Measurements from ENCODE around the gene MYCN.
"Not testable (repeated sequence)": the region's sequence is repeated elsewhere in the genome, so short reads cannot be mapped to it uniquely, and the experiment has no call there.

The MYCN gene

GRCh38 chr2:15907461-15908324, 32.7 kb upstream of the MYCN start:
- in situ Hi-C loops (cut with HindIII; ENCODE audit: low sequenced_read_pairs): no loop called here

DNA sequence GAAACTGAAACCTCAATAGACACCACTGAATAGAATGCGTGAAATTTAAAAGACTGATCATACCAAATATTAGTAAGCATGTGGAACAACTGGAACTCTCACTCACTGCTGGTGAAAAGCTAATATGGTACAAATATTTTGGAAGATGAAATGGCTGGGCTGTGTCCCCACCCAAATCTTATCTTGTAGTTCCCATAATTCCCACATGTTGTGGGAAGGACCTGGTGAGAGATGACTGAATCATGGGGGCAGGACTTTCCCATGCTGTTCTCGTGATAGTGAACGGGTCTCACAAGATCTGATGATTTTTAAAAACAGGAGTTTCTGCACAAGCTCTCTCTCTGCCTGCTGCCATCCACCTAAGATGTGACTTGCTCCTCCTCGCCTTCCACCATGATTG, 32.0 kb upstream of the MYCN start:
- in situ Hi-C loops (cut with HindIII; ENCODE audit: low sequenced_read_pairs): no loop called here

- in situ Hi-C loops (cut with HindIII; ENCODE audit: low sequenced_read_pairs): no loop called here
These were observed 31.2 kb upstream of the MYCN start for GRCh38 chr2:15909157-15909556.

GRCh38 chr2:15909736-15910135, 30.6 kb upstream of the MYCN start:
- in situ Hi-C loops (cut with HindIII; ENCODE audit: low sequenced_read_pairs): no loop called here

GRCh38 chr2:15911270-15911669, 29.1 kb upstream of the MYCN start:
- in situ Hi-C loops (cut with HindIII; ENCODE audit: low sequenced_read_pairs): not testable (repeated sequence)

GRCh38 chr2:15911686-15912085, 28.7 kb upstream of the MYCN start:
- in situ Hi-C loops (cut with HindIII; ENCODE audit: low sequenced_read_pairs): no loop called here

GRCh38 chr2:15912203-15912602, 28.1 kb upstream of the MYCN start:
- in situ Hi-C loops (cut with HindIII; ENCODE audit: low sequenced_read_pairs): no loop called here

DNA sequence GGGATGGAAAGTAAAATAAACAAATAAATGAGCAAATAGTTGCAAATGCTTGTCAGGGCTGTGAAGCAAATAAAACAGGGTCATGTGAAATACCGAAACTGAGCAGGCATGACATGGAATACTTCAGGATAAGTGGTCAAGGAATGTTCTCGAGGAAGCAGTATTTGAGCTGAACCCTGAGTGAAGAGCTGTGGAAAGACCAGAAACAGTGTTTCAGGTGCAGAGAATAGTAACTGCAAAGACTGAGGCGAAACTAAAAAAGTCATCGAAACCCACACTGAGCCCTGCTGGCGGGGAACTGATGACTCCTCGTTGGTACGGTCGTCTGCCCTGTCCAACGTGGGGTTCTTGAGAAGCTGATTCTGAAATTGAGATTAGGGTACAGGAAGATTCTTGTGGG, 27.2 kb upstream of the MYCN start:
- in situ Hi-C loops (cut with HindIII; ENCODE audit: low sequenced_read_pairs): no loop called here

- in situ Hi-C loops (cut with HindIII; ENCODE audit: low sequenced_read_pairs): no loop called here
These were observed 25.6 kb upstream of the MYCN start for GRCh38 chr2:15914596-15915385.

DNA sequence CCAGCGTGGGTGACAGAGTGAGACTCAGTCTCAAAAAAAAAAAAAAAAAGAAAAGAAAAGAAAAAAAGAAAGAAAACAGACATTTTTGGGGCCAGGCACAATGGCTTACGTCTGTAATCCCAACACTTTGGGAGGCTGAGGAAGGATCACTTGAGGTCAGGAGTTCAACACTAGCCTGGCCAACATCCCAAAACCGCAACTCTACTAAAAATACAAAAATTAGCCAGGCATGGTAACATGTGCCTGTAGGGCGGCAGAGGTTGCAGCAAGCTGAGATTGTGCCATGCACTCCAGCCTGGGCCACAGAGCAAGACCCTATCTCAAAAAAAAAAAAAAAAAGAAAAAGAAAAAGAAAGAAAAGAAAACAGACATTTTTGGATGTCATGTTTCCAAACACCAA, 24.8 kb upstream of the MYCN start:
- in situ Hi-C loops (cut with HindIII; ENCODE audit: low sequenced_read_pairs): not testable (repeated sequence)

DNA sequence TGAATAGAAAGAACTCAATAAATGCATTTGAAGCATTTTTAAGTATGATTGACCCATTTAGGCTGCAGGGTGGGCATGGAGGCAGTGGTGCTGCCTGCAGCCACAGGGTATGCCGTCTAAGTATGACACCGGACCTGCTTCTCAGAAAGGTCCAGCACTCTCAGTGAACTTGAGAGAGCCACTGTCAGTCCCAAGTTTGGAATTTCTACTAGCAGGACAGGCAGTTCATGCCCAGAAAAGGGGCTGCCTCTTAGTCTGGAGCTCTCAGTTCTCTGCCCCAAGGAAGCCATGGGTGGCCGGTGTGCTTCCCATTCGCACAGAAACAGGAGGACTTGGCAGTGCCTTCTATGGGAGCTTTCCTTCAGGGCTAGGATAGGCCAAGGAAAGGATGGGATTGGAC, 24.0 kb upstream of the MYCN start:
- in situ Hi-C loops (cut with HindIII; ENCODE audit: low sequenced_read_pairs): no loop called here

DNA sequence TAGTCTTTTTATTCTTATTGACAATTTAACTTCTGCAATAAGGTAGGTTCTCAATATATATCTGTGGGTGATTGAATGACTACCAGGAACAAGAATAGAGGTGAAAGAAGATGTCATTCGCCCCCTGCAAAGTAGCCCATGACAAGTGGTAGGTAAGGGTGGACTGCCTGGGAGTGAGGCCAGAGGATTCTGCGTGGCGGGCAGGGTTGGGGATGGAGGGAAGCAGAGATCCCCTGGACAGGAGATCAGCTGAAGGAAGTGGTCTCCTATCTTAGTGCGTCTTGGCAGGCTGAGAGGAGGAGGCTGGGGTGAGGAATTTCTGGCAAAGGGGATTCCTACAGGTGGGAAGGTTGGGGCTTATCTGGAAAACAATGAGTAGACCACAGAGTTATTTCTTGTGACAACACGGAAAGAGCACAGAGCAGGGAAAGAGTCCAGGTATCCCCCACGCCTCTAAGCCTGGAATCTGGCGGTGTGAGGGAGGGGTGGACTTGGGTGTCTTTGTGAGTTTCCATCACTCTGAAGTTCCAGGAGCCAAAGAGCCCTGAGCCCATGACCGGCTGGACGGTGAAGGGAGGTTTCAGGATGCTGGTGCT, 21.5 kb upstream of the MYCN start:
- in situ Hi-C loops (cut with HindIII; ENCODE audit: low sequenced_read_pairs): no loop called here

DNA sequence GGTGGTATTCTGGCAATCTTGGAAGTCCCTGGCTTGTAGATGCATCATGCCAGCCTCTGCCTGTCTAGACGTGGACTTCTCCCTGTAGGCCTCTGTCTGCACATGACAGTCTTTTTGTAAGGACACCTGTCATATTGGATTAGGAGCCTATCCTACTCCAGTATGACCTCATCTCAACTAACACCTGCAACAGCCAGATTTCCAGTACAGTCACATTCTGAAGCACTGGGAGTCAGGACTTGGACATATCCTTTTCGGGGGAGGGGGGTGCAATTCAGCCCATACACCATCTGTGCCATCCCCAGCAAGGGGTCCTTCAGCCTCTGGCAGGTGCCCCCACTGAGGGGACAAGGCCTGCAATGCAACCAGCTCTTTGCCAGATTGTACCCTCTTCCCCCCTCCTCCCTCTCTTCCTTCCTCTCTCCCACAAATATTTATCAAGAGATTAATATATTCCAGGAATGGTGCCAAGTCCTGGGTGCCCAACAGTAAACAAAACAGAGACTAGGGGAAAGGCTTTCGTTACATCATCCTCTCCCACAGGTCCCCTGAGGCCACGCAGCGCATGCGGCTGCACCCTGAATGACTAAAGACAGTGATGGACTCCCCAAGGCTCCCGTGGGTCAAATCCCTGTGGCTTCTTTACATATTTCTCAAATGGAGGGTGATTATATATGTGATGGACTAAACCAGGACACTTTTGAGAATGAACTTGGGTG, 20.5 kb upstream of the MYCN start:
- in situ Hi-C loops (cut with HindIII; ENCODE audit: low sequenced_read_pairs): no loop called here

DNA sequence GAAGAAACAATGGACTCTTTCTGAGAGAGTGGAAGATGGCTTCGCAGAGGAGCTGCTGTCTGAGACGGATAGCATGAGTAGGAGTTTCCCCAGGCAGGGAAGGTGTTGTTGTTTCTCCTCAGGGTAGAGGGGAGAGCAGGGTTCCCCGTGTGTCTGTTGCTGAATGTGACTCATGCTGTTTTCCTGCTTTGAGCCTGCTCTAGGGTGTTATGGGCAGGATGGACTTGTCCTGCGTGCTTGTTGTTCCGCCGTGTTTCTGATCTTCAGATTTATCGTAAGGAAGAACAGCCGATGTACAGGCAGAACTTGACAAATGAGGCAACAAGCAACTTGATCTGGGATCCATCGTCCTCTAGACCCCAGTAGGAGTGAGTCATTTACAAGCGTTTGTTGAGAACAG, 19.7 kb upstream of the MYCN start:
- in situ Hi-C loops (cut with HindIII; ENCODE audit: low sequenced_read_pairs): no loop called here

GRCh38 chr2:15923597-15923996, 16.8 kb upstream of the MYCN start:
- in situ Hi-C loops (cut with HindIII; ENCODE audit: low sequenced_read_pairs): no loop called here

GRCh38 chr2:15925819-15926218, 14.5 kb upstream of the MYCN start:
- in situ Hi-C loops (cut with HindIII; ENCODE audit: low sequenced_read_pairs): no loop called here

- in situ Hi-C loops (cut with HindIII; ENCODE audit: low sequenced_read_pairs): no loop called here
These were observed 14.1 kb upstream of the MYCN start for GRCh38 chr2:15926252-15926651.

- in situ Hi-C loops (cut with HindIII; ENCODE audit: low sequenced_read_pairs): no loop called here
These were observed 12.7 kb upstream of the MYCN start for GRCh38 chr2:15927551-15928218.

GRCh38 chr2:15929008-15929407, 11.3 kb upstream of the MYCN start:
- in situ Hi-C loops (cut with HindIII; ENCODE audit: low sequenced_read_pairs): not testable (repeated sequence)

DNA sequence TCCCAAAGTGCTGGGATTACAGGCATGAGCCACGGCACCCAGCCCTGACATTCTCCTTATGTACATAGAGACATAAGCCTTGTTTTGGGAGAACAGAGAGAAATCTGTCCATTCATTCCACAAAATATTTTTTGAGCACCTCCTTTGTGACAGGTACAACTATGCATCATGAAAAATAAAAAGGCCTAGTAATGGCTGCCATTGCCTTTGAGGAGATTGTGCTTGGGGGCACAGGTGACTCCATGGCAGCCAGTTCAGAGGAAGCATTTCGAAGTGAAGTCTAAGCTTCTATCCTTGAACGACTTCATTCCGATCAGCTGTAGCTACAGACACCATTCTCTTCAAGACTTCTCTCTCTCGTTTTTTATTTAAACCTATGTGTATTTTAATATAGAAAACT, 10.5 kb upstream of the MYCN start:
- in situ Hi-C loops (cut with HindIII; ENCODE audit: low sequenced_read_pairs): no loop called here
